Measurements from ENCODE around the gene AGPAT3. TPM values are rescaled to one million over a fixed set of nuclear protein-coding genes. Genes with fewer than 3 reads are reported as not detected.

Gene AGPAT3
- total RNA-seq, 1 donor from 2014 or later = 50.5 TPM

DNA sequence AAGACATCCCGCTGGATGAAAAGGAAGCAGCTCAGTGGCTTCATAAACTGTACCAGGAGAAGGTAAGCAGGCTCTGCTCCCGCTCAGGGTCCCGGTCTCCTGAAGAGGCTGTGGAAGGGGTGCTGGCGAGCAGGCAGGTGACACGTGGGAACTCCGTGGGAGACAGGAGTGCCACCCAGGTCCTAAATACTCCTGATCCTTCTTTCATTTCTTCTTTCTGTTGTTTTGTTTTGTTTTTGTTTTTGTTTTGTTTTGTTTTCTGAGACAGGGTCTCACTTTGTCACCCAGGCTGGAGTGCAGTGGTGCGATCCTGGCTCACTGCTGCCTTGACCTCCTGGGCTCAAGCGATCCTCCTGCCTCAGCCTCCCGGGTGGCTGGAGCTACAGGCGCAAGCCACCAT is 113.0 kb downstream of the AGPAT3 start:
- Mint-ChIP-seq H3K9me3 (ENCODE audit: low read depth) (no peaks in the 10 kb centered on the region), H3K4me1 (ENCODE audit: low read depth) (no peaks in the 10 kb centered on the region), H3K4me3 (ENCODE audit: low read depth) (no peak overlapping the region), H3K27ac (no peak overlapping the region), H3K36me3 (ENCODE audit: insufficient read depth) (peaks cover 3% of the 10 kb centered on the region), H3K27me3 (no peaks in the 10 kb centered on the region)
- TF ChIP-seq, protein P1, sequence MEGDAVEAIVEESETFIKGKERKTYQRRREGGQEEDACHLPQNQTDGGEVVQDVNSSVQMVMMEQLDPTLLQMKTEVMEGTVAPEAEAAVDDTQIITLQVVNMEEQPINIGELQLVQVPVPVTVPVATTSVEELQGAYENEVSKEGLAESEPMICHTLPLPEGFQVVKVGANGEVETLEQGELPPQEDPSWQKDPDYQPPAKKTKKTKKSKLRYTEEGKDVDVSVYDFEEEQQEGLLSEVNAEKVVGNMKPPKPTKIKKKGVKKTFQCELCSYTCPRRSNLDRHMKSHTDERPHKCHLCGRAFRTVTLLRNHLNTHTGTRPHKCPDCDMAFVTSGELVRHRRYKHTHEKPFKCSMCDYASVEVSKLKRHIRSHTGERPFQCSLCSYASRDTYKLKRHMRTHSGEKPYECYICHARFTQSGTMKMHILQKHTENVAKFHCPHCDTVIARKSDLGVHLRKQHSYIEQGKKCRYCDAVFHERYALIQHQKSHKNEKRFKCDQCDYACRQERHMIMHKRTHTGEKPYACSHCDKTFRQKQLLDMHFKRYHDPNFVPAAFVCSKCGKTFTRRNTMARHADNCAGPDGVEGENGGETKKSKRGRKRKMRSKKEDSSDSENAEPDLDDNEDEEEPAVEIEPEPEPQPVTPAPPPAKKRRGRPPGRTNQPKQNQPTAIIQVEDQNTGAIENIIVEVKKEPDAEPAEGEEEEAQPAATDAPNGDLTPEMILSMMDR (IDR thresholded peaks at IDR 0.05; ENCODE audit: unreplicated experiment) = no peak
- DNase-seq (ENCODE audit: low spot score, unreplicated experiment) = no peak

DNA sequence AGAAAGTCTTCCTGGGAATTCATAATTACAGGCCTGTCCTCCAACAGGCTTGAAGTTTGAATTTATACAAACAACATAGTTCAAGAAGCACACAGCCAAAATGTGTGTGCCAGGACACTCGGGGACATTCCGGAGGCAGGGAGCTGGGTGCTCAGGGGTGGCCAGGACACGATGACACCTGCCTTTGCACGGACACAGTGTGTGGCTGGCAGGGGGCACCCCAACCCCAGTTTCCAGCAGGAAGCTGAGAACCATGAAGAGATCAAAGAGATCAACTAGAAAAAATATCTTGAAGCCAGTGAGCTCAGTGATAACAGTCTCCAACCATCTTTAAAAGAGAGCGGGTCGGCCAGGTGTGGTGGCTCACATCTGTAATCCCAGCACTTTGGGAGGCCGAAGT is 114.6 kb downstream of the AGPAT3 start:
- Mint-ChIP-seq H3K4me1 (ENCODE audit: low read depth) (no peaks in the 10 kb centered on the region), H3K9me3 (ENCODE audit: low read depth) (no peaks in the 10 kb centered on the region), H3K36me3 (ENCODE audit: insufficient read depth) (peaks cover 6% of the 10 kb centered on the region), H3K27me3 (no peaks in the 10 kb centered on the region), H3K4me3 (ENCODE audit: low read depth) (no peak overlapping the region), H3K27ac (no peak overlapping the region)
- no peak for DNase-seq (ENCODE audit: low spot score, unreplicated experiment)
- TF ChIP-seq, protein P1 (IDR thresholded peaks at IDR 0.05; ENCODE audit: unreplicated experiment) = no peak

DNA sequence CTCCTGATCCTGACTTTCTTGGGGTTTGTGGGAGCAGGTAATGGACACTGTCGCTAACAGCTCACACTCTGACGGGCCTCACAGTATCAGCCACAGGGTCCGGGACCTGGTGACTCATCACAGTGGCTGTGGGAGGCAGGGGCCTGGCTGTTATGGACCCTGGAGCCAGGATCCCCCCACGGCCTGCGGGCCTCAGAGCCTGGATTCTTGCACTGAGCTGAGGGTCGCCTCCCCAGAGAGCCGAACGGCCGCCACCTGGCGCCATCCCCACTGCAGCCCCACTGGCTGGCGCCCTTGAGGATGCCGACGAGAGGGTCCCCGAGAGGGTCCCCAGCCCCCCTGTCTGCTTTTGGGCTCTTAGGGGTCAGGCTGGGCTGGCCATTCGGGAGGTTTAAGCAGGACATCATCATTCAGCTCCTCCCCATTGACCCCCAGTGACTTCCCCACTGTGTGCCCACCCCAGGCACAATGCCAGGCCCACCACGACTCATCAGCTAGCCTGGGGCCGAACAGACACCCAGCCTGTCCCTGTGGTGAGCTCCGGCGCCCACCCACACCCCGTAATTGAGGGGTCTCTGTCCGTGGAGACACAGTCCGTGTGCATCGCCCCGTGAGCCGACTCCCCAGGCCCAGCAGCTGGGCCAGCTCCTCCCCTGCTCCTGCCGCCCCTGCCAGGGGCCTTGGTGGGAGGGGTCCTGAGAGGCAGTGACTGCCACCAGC is 116.3 kb downstream of the AGPAT3 start:
- no peak for DNase-seq (ENCODE audit: low spot score, unreplicated experiment)
- TF ChIP-seq, protein P1 (IDR thresholded peaks at IDR 0.05; ENCODE audit: unreplicated experiment) = no peak
- H3K36me3 Mint-ChIP-seq (ENCODE audit: insufficient read depth) = peaks cover 6% of the 10 kb centered on the region
- H3K9me3 Mint-ChIP-seq (ENCODE audit: low read depth) = no peaks in the 10 kb centered on the region
- no peak overlapping the region for H3K27ac Mint-ChIP-seq
- no peaks in the 10 kb centered on the region for H3K4me1 Mint-ChIP-seq (ENCODE audit: low read depth)
- H3K4me3 Mint-ChIP-seq (ENCODE audit: low read depth) = no peak overlapping the region
- no peaks in the 10 kb centered on the region for H3K27me3 Mint-ChIP-seq

DNA sequence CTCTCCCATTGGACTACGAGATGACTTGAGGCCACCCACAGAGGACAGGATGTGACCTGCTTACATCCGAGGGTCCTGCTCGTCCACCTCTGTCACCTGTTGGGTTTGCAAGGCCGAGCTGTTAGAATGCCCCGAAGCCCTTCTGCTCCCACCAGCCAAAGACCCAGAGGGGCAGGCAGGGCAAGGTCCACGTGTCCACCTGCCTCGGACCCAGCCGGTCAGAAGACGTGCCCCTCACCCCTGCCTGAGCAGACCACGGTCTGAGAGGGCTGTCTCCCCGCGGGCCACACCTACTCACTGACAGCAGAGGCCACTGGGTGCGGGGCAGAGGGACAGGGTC is 116.8 kb downstream of the AGPAT3 start:
- peaks cover 6% of the 10 kb centered on the region for H3K36me3 Mint-ChIP-seq (ENCODE audit: insufficient read depth)
- H3K4me3 Mint-ChIP-seq (ENCODE audit: low read depth) = no peak overlapping the region
- TF ChIP-seq, protein P1 (IDR thresholded peaks at IDR 0.05; ENCODE audit: unreplicated experiment) = no peak
- no peak overlapping the region for H3K27ac Mint-ChIP-seq
- no peaks in the 10 kb centered on the region for H3K4me1 Mint-ChIP-seq (ENCODE audit: low read depth)
- no peak for DNase-seq (ENCODE audit: low spot score, unreplicated experiment)
- no peaks in the 10 kb centered on the region for H3K27me3 Mint-ChIP-seq
- no peaks in the 10 kb centered on the region for H3K9me3 Mint-ChIP-seq (ENCODE audit: low read depth)

DNA sequence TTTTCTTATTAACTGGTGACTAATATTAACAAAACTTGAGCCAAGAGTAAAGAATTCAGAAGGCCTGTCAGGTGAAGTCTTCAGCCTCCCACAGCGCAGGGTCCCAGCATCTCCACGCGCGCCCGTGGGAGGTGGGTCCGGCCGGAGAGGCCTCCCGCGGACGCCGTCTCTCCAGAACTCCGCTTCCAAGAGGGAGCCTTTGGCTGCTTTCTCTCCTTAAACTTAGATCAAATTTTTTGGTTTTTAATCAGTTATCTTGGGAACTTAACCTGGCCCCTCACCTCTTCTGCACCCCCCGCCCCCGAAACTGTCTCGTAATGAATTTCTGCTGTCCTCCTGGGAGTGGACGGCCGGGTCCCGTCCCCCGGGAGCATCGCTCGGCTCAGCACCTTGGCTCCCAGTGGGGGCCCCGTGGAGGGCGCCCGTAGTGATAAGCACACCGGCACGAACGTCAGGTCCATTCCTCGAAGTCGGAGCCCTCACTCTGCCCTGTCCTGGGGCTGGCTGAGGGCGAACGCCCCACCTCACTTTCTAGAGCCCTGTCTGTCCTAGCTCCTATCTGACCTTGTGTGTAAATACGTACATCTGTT is 117.6 kb downstream of the AGPAT3 start:
- TF ChIP-seq, protein P1 (IDR thresholded peaks at IDR 0.05; ENCODE audit: unreplicated experiment) = no peak
- H3K4me3 Mint-ChIP-seq (ENCODE audit: low read depth) = no peak overlapping the region
- no peaks in the 10 kb centered on the region for H3K4me1 Mint-ChIP-seq (ENCODE audit: low read depth)
- DNase-seq (ENCODE audit: low spot score, unreplicated experiment) = no peak
- H3K36me3 Mint-ChIP-seq (ENCODE audit: insufficient read depth) = peaks cover 6% of the 10 kb centered on the region
- no peaks in the 10 kb centered on the region for H3K27me3 Mint-ChIP-seq
- no peaks in the 10 kb centered on the region for H3K9me3 Mint-ChIP-seq (ENCODE audit: low read depth)
- no peak overlapping the region for H3K27ac Mint-ChIP-seq
